GM12892 (cell line): ENCODE results near the gene PHLDA2.

Experiments used
- DNase-seq: peaks from one replicate; pipeline ENCODE4 v3.0.0; 2011; ENCODE audit not compliant: insufficient read length
- FAIRE-seq: peaks from 2 replicates; lab custom pipeline; 2011; peaks lifted over from hg19 to GRCh38; lab: Jason Lieb, UNC
- POLR2A ChIP-seq: IDR thresholded peaks from 2 replicates; pipeline ENCODE4 v1.6.1; 2011; ENCODE audit warnings: low read depth, low read length, control low read depth
- POLR2AphosphoS5 ChIP-seq: IDR thresholded peaks from 2 replicates; pipeline ENCODE4 v1.6.1; 2011; ENCODE audit warnings: low read depth, low read length, control low read depth
- TAF1 ChIP-seq: IDR thresholded peaks from 2 replicates; pipeline ENCODE4 v1.6.1; 2011; ENCODE audit warnings: low read depth, mild to moderate bottlenecking, control low read depth, low read length, borderline replicate concordance

PHLDA2 gene

GRCh38 chr11:2916892-2917645, 12.2 kb downstream of the PHLDA2 start:
- TF ChIP-seq TAF1 (no peak), POLR2A (no peak), POLR2AphosphoS5 (no peak)
- no peak for FAIRE-seq
- DNase-seq: no peak

- TF ChIP-seq POLR2A: no peak
- TF ChIP-seq POLR2AphosphoS5: no peak
- no peak for TF ChIP-seq TAF1
- DNase-seq: no peak
- FAIRE-seq: no peak
Measured at GRCh38 chr11:2916114-2916891, 12.9 kb downstream of the PHLDA2 start.

GRCh38 chr11:2915473-2915872, 13.7 kb downstream of the PHLDA2 start:
- TF ChIP-seq POLR2AphosphoS5 (no peak), TAF1 (no peak), POLR2A (no peak)
- FAIRE-seq (no peak), DNase-seq (no peak)

- FAIRE-seq (no peak), DNase-seq (no peak)
- no peak for TF ChIP-seq TAF1
Measured at GRCh38 chr11:2914455-2915195, 14.6 kb downstream of the PHLDA2 start.

- DNase-seq (no peak), FAIRE-seq (no peak)
- TF ChIP-seq POLR2A (no peak), TAF1 (no peak), POLR2AphosphoS5 (no peak)
Measured at GRCh38 chr11:2913776-2914175, 15.4 kb downstream of the PHLDA2 start.

GRCh38 chr11:2913019-2913431, 16.2 kb downstream of the PHLDA2 start:
- no peak for FAIRE-seq
- TF ChIP-seq POLR2A (no peak), POLR2AphosphoS5 (no peak), TAF1 (no peak)
- no peak for DNase-seq

GRCh38 chr11:2912498-2912897, 16.7 kb downstream of the PHLDA2 start:
- no peak for DNase-seq
- no peak for FAIRE-seq

GRCh38 chr11:2911785-2912391, 17.3 kb downstream of the PHLDA2 start:
- DNase-seq (no peak), FAIRE-seq (no peak)
- TF ChIP-seq POLR2A (no peak), POLR2AphosphoS5 (no peak), TAF1 (no peak)

More at GRCh38 chr11:2912498-2912897, 16.7 kb downstream of the PHLDA2 start:
- TF ChIP-seq POLR2A (no peak), POLR2AphosphoS5 (no peak), TAF1 (no peak)

- DNase-seq (no peak), FAIRE-seq (no peak)
- TF ChIP-seq TAF1: no peak
- no peak for TF ChIP-seq POLR2AphosphoS5
- no peak for TF ChIP-seq POLR2A
Measured at GRCh38 chr11:2911088-2911784, 18.0 kb downstream of the PHLDA2 start.

- no peak for DNase-seq
Measured at GRCh38 chr11:2910401-2910955, 18.7 kb downstream of the PHLDA2 start.

More at GRCh38 chr11:2910401-2910955, 18.7 kb downstream of the PHLDA2 start:
- no peak for FAIRE-seq
- TF ChIP-seq POLR2A: no peak
- no peak for TF ChIP-seq POLR2AphosphoS5
- TF ChIP-seq TAF1: no peak
